ENCODE results near the gene MPV17.

DNA sequence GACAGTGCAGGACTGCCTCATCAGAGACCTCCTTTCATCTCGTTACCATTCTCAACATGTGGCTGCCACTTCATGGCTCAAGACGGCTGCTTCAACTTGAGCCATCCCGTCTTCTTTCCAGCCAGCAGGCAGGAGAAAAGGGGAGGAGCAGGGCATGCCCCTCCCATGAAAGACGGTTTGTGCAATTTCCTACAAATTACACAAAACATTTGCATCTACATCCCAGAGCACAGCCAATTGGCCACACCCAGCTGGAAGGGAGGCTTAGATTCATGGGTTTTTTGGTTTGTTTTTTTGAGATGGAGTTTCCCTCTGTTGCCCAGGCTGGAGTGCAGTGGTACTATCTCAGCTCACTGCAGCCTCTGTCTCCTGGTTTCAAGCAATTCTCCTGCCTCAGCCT is 26.4 kb downstream of the MPV17 start:
- no peak for TF ChIP-seq POLR2A (IDR thresholded peaks at IDR 0.05; ENCODE audit: low read length)
- no peak for TF ChIP-seq GATA1 (IDR thresholded peaks at IDR 0.05; ENCODE audit: low read depth, low read length)
